H54 (cell line): ENCODE measurements around the gene ATP6V1A.
A peak's percentile ranks its signal among the peaks of the same experiment; 100 is the strongest.

Experiments
- DNase-seq: peaks from one replicate; pipeline ENCODE4 v3.0.0; 2011; ENCODE audit warnings: low spot score, mixed read lengths; ENCODE audit not compliant: insufficient read length
- FAIRE-seq: peaks from 3 replicates; lab custom pipeline; 2011; peaks lifted over from hg19 to GRCh38; lab: Jason Lieb, UNC
- POLR2A ChIP-seq: IDR thresholded peaks from 2 replicates; pipeline ENCODE4 v1.6.1; 2011; ENCODE audit warnings: low read depth, mild to moderate bottlenecking, low read length

ATP6V1A gene

DNA sequence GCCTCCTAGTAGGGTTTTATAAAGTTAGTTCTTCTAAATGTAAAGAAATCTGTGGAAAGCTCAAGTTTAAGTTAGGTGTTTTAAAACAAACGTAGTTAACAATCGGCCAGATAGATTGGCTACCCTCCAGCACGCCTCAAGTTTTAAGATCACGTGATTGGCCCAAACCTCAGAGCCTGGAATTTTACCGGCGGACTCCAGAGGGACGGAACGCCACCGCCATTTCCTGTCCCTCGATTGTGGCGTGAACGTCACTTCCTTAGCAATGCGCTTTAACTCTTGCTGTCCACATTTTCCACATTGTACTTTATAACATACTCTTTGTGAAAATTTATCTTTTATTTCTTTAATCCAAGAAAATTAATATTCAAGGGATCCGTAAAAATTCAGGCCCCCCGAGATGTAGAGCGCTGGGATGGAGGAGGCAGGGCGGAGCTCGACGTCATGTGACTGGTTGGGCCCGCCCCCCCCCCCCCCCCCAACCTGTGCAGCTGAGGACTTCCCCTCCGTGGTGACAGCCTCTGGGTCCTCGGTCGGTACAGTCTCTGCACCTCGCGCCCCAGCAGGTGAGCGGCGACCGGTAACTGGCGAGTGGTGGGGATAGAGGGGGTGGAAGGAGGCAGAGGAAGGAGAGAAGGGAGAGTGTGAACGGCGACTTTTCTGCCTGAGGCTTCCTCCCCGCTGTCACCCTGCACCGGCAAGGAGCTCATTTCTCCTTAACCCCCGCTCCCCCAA lies at the start of gene ATP6V1A:
Gene ATP6V1A (plus strand): TSS at position 488 of the 735 bp plus-strand sequence. CDS start 31,719 bp downstream, outside the sequence.
- peak; percentile 55 for DNase-seq
- TF ChIP-seq POLR2A = peak; percentile 64
- peak; percentile 94 for FAIRE-seq

DNA sequence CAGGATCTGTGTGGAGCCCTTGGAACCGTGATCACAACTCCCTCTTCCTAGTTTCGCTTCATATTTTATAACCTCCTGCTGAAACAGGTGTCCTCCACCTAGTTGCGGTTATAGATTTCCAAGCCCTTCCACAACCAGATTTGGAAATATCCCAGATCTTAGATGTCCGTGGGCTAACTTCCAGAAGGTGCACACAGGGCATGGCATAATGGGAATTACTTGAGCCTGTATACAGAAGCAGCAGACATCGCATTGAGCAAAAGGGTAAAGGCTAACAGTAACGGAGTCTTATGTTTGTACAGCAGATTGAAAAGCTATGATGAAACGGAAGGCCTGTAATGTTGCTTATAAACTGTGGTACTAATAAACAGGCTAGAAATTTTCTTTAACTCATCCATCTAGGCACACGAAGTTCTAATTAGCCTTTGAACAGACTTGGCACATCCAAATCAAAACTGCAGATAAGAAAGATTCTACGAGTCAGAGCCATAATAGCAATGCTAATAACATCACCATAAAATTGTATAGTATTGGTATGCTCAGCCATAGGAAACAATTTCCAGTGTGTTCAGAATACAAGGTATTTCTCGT lies 49.2 kb upstream of the ATP6V1A start:
- no peak for TF ChIP-seq POLR2A
- FAIRE-seq (peak; percentile 62), DNase-seq (no peak)

DNA sequence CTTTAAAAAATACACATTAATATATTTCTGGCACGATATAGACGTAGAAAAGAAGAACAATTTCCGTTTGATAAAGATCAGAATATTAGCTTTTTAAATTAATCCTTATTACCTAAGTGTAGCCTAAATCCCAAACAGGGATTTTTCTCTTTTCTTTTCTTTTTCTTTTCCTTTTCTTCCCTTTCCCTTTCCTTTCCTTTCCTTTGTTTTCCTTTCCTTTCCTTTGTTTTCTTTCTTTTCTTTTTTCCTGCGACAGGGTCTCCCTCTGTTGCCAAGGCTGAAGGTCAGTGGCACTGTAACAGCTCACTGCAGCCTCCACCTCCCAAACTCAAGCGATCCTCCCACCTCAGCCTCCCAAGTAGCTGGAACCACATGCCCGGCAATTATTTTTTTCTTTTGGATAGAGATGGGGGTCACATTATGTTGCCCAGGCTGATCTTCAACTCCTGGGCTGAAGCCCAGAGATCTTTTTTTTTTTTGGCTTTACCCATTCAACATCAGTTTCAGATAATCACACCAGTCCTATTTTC lies 48.6 kb upstream of the ATP6V1A start:
- DNase-seq = no peak
- no peak for TF ChIP-seq POLR2A
- FAIRE-seq = no peak

DNA sequence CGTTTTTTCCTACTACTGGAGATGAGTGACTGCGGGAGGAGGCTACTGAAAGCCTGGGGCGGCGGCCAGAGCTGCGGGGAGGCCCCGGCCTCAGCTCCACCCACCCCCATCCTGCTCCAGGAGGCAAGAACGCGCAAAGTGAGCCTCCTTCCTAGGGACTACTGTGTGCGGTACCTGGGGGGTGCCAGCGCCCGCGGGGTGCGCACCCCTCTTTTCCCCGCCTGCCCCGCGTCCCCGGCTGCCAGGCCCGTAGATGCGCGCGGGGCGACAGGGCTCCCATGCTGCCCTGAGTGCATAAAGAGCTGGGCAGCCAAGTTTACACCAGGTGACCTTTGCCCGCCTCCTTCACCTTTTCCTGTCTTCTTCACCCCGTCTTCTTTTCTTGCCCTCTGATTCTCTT lies 47.9 kb upstream of the ATP6V1A start:
- DNase-seq = no peak
- TF ChIP-seq POLR2A = no peak
- no peak for FAIRE-seq

DNA sequence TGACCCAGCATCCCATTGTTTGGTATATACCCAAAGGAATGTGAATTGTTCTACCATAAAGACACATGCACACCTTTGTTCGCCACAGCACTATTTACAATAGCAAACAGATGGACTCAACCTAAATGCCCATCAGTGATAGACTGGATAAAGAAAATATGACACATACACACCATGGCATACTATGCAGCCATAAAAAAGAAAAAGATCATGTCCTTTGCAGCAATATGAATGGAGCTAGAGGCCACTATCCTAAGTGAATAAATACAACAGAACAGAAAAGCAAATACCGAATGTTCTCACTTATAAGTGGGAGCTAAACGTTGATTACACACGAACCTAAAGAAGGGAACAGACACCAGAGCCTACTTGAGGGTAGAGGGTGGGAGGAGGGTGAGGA lies 39.0 kb upstream of the ATP6V1A start:
- FAIRE-seq = no peak
- no peak for TF ChIP-seq POLR2A
- no peak for DNase-seq

DNA sequence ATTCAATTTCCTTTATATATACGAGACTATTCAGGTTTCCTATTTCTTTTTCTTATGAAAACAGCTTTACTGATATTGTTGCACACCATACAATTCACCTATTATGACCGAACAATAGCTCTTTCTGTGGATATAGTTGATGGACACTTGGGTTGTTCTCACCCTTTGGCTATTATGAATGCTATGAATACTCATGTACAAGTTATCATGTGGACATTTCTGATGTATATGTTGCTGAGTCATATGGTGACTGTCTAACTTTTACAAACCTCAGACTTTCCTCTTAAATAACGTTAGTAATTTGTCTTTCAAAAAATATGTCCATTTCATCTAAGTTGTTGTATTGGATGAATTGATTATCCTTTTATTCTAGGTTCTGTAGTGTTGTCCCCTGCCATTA lies 34.7 kb upstream of the ATP6V1A start:
- FAIRE-seq (peak; percentile 85), DNase-seq (no peak)
- TF ChIP-seq POLR2A = no peak

DNA sequence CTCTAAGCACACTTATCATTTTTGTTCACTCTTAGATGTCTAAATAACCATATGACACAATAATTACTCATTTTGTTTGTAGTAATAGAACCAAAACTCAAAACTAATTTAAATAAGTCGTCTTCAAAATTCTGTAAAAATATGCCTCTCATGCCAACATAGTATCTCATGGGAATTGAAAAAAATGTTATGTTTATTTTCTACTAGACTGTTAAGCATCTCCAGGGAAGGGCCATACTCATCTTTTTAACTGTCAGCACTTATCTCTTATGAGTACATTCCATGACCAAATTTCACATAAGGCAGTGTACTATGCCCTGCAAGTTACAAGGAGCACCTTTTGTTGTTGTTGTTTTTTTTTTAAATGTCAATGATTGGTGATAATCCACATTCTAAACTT lies 32.1 kb upstream of the ATP6V1A start:
- TF ChIP-seq POLR2A = no peak
- FAIRE-seq = no peak
- no peak for DNase-seq

DNA sequence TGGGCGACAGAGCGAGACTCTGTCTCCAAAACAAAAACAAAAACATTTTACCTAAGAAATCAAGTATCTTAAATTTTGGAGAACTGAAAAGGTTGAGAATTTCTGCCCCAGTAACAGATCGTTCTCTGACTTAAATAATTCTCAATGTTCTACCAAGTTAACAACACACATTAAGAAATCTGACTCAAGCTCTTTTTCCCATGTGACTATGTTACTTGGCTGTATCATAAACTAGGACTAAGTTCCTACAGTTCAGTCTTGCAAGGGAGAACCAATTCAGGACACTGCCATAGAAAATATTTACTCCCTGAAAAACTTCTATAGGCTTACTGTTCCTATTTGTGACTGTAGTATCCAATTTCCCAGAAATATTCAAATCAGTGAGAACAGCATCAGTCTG lies 29.5 kb upstream of the ATP6V1A start:
- no peak for FAIRE-seq
- no peak for DNase-seq
- TF ChIP-seq POLR2A = no peak

DNA sequence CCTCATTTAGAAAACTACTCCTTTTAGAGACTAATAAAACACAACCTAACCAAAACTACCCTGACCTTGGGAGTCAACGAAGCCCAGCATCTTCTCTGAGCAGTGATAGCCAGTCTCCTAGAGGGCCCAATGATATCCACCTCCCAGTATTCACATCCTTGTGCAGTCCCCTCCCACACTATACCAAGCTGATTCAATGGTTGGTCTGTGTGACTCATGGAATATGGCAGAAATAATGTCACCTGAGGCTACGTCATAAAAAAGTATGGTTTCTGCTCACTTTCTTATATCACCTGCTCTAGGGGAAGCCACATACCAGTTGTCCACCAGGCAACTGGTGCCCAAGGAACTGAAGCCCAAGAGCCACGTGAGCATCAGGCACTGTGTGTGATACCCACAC lies 29.0 kb upstream of the ATP6V1A start:
- FAIRE-seq (peak; percentile 65), DNase-seq (no peak)
- TF ChIP-seq POLR2A = no peak

DNA sequence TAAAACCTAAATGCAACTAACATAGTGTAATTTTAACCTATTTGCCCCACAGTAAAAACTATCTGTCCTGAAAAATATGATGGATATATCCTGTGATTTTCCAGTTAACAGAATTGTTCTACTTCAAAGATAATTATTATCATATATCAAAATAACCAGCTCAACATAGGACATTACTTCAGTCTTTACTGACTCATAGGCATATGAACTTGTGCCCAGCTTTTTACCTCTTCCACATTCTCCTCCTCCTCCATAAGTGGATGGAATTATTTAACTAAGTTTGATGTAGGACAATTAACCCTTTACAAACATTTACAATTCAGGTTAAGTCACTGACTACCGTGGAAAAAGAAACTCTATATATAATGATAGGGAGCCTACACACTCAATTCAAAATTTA lies 27.5 kb upstream of the ATP6V1A start:
- no peak for DNase-seq
- TF ChIP-seq POLR2A = no peak
- no peak for FAIRE-seq

DNA sequence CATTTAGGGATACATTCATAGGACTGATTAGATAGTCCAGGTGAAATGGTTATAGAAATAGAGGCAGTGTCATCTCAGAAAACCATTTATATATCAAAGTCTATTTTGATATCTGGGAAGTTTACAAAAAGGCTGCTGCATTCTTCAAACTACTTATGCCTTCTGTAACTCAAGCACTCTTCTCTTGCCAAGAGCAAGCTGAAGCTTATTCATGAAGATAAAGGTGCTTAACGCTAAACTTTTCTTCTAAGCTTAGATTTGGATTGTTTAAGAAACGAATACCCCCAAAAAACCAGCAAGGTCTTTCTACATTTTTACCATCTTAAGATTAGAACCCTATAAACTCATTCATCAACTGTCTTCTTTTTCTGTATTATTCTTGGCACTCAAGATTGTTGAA lies 27.1 kb upstream of the ATP6V1A start:
- no peak for FAIRE-seq
- TF ChIP-seq POLR2A = no peak
- DNase-seq = no peak

DNA sequence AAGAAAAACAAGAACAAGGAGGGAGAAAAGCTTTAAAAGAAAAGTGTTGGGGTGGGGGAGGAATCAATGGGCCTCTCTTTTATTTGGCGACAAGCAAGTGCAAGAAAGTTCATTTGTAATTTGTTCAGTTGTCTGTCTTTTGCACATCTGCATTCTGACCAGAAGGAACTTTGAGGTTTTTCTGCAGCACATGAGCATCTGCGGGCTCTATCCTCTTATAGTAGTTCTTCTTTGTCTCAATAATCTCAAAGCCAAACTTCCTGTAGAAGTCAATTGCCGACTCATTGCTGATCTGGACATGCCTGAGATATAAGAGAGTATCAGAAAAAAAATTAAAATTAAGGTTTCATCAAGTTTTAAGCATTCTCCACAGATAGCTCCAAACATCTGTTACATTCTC lies 25.2 kb upstream of the ATP6V1A start:
- no peak for TF ChIP-seq POLR2A
- FAIRE-seq (peak; percentile 30), DNase-seq (no peak)

DNA sequence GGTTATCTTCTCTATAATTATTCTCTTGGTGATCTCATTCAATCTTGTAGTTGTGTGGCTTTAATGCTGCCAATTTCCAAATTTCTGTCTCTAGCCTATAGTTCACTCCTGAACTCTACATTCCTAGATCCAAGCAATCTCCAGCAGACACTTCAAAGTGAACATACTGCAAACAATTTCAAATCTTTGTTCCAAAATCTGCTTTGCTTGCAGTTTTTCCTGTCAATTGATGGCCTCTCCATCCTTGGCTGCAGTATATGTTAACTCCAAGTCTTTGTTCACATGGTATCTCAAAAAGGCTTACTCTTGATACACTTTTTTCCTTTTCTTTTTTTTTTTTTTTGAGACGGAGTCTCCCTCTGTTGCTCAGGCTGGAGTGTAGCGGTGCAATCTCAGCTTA lies 18.2 kb upstream of the ATP6V1A start:
- no peak for DNase-seq
- no peak for FAIRE-seq
- TF ChIP-seq POLR2A = no peak

DNA sequence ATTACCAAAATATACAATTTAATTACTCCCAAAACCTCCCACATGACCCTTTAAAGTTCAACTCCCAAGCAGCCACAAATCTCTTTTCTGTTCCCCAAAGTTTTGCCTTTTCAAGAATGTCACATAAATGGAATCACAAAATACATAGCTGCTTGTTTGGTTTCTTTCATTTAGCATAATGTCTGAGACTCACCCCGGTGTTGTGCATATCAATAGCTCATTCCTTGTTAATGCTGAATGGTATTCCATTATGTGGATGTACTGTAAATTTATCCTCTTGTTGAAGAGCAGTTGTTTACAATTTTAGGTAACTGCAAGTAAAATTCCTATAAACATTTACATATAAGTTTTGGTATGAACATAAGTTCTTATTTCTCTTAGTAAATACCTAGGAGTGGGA lies 16.3 kb upstream of the ATP6V1A start:
- TF ChIP-seq POLR2A = no peak
- DNase-seq (no peak), FAIRE-seq (peak; percentile 45)

DNA sequence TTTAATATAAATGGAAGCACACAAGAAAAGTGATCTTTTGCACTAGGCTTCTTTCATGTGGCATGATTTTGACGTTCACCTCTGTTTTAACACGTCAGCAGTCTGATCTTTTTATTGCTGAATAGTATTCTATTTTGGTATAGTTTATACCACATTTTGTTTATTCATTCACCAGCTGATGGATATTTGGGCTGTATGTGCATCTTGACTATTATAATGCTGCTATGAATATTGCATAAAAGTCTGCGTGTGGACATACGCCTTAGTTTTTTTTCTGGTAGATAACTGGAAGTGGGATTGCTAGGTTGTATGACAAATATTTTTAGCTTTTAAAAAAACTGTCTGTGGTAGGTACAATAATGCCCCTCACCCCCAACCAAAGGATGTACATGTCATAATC lies 15.1 kb upstream of the ATP6V1A start:
- TF ChIP-seq POLR2A = no peak
- FAIRE-seq (peak; percentile 41), DNase-seq (no peak)
